ENCODE results near the gene TRERF1.

Gene TRERF1

DNA sequence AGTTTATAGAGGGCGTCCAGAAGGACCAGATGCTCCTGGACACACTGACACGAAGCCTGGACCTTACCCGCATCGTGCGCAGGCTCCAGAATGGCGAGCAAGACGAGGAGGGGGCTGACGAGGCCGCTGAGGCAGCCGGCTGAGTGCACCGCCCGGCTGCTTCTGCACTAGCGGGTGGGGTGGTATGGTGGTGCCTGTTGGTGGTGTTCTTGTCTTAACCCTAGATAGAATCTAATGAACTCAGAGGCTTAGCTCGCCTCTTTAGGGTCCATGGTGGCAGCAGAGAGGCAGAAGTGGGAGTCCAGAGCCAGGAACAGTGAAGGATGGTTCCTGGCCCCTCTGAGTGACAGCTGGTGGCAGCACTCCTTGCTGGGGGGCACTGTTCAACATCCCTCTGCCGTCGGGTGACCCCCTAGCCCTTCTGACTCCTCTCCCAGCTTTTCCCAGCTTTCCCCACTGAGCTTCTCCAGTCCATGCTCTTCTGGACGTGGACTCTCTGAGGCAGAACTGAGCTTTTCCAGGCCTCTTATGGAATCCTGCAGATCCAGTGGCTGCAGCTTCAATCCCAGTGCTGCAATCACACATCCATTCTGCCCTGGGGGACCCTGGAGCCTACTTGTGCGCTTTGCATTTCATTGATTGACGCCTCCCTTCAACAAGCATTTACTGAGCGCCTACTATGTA, 272.3 kb downstream of the TRERF1 start:
- DNase-seq = no peak

DNA sequence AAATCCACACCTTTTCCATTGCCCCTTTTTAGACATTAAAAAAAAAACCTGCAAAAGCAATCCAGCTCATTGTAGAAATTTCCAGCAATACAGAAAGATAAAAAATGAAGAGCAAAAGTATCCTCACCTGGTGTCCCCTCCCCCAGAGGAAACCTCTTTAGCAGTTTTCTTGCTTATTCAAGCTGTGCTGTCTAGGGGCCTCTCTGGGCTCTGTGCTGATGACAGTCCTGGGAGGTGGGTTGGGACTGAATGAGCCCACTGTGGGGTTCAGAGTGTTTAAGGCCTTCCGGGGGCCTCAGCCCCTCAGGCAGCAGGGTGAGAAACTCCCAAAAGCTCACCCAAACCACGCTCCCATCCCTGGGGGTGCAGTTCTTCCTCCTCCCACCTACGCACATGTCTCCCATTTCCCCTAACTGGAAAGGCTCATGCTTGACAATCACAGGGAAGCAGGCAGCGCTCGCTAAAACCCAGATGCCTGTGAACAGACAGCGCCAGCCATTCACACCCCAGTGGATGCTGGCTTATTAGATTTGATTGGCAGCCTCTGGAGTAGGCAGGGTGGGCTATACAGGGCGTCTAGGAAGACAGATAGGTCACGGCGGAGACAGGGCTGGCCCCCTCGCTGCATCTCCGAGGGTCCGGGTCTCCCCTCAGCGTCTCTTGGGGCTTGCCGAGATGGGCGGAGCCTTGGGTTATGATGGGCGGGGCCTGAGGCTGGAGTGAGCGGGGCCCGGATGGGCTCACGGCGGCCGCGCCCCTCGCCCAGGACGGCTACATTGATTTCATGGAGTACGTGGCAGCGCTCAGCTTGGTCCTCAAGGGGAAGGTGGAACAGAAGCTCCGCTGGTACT, 274.0 kb downstream of the TRERF1 start:
- no peak for DNase-seq

DNA sequence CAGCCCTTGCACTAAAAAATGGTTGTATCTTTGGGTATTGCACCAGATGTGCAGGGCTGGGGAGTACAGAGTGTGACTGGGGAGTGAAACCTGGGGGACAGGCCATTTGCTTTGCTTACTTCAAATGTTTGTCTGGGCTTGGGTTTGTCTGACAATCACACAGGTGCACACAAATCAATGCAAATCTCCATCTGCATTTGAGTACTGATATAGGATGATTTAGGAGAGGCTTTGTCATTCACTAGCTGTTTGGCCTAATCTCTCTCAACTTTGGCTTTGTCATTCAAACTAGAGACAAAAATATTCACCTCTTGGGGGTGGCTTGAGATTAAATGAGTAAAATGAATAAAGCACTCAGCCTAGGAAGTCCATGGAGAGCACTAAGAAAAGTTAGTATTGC, 274.7 kb downstream of the TRERF1 start:
- no peak for DNase-seq

DNA sequence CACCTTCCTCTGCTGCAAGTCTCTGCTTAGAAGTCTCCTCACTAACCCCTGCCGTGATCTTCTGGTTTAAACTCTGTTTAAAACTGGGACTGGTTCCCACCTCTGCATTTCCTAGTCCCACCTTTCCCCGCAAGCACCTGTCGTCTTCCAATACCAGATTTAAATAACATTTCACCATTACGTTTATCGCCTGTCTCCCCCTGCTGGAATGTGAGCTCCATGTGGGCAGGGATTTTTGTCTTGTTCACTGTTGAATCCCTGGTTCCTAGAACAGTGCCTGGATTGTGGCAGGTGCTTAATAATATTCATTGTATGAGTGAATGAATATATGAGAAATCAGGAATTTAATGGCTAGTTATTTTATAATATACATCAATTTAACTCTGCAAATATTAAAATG, 275.9 kb downstream of the TRERF1 start:
- DNase-seq = no peak
